HEK293 (cell line): ENCODE results near the gene FRAS1.

Experiments used
- CTCF ChIA-PET: fragments of 350-600 bp; formaldehyde crosslinking; extraction: SDS; loops from one replicate; lab custom pipeline; 2021; ENCODE audit warnings: antibody characterized with exemption; lab: Yijun Ruan, JAX
- POLR2A ChIA-PET: fragments of 300-600 bp; formaldehyde crosslinking; extraction: SDS; loops from one replicate; lab custom pipeline; 2020; ENCODE audit warnings: antibody characterized with exemption, inconsistent platforms; lab: Yijun Ruan, JAX
- H3K27ac ChIP-seq: fragments of 200-500 bp; sonication (Bioruptor generic); 2 replicates; pipeline ENCODE4 v1.5.1; 2014; ENCODE audit warnings: low read depth, low read length, control low read depth, inconsistent platforms; ENCODE audit errors: extremely low read depth
- H3K36me3 ChIP-seq, 2 experiments: fragments of 200-500 bp in 1 of 2; sonication (Bioruptor generic) in 1 of 2; 1 replicate in 1 of 2; 2 replicates in 1 of 2; pipeline ENCODE4 v1.5.1; 2014 to 2017; ENCODE audit warnings: inconsistent platforms in 2 of 2, low read length in 2 of 2; ENCODE audit not compliant: control insufficient read depth in 2 of 2, insufficient read depth in 1 of 2
- H3K4me1 ChIP-seq: fragments of 200-500 bp; sonication (Bioruptor generic); 2 replicates; pipeline ENCODE4 v1.5.1; 2014; ENCODE audit warnings: mild to moderate bottlenecking, low read length, inconsistent platforms; ENCODE audit not compliant: control insufficient read depth, insufficient read depth
- H3K4me3 ChIP-seq: 2 replicates; pipeline ENCODE4 v1.5.1; 2011; ENCODE audit warnings: low read depth, mild to moderate bottlenecking, control low read depth, low read length, moderate library complexity
- H3K9me3 ChIP-seq: fragments of 200-500 bp; sonication (Bioruptor generic); 2 replicates; pipeline ENCODE4 v1.5.1; 2014; ENCODE audit warnings: low read depth, low read length, inconsistent platforms; ENCODE audit not compliant: control insufficient read depth, insufficient read depth
- CTCF ChIP-seq: fragments of 450-650 bp; formaldehyde crosslinking; IDR thresholded peaks from 2 replicates; pipeline ENCODE4 v1.5.1; 2016; ENCODE audit warnings: missing biosample characterization, missing genetic modification characterization
- GLI2 ChIP-seq: fragments of 450-650 bp; formaldehyde crosslinking; IDR thresholded peaks from 2 replicates; pipeline ENCODE4; 2017; ENCODE audit warnings: missing biosample characterization, missing genetic modification characterization, low read depth, borderline replicate concordance
- INSM2 ChIP-seq: fragments of 450-650 bp; formaldehyde crosslinking; IDR thresholded peaks from 2 replicates; pipeline ENCODE4 v1.5.1; 2016; ENCODE audit warnings: missing biosample characterization, missing genetic modification characterization
- OSR2 ChIP-seq: fragments of 450-650 bp; formaldehyde crosslinking; IDR thresholded peaks from 2 replicates; pipeline ENCODE4 v1.5.1; 2016; ENCODE audit warnings: missing biosample characterization, missing genetic modification characterization
- ZBTB17 ChIP-seq: fragments of 450-650 bp; formaldehyde crosslinking; IDR thresholded peaks from 2 replicates; pipeline ENCODE4 v1.5.1; 2016; ENCODE audit warnings: missing biosample characterization, missing genetic modification characterization
- ZBTB8A ChIP-seq: fragments of 450-650 bp; formaldehyde crosslinking; IDR thresholded peaks from 2 replicates; pipeline ENCODE4 v1.5.1; 2016; ENCODE audit warnings: missing biosample characterization, missing genetic modification characterization
- ZFP41 ChIP-seq: fragments of 450-650 bp; formaldehyde crosslinking; IDR thresholded peaks from 2 replicates; pipeline ENCODE4 v1.5.1; 2016; ENCODE audit warnings: missing biosample characterization, missing genetic modification characterization, borderline replicate concordance
- ZFP69B ChIP-seq: fragments of 450-650 bp; formaldehyde crosslinking; IDR thresholded peaks from 2 replicates; pipeline ENCODE4 v1.5.1; 2016; ENCODE audit warnings: missing biosample characterization, missing genetic modification characterization
- ZNF112 ChIP-seq: fragments of 450-650 bp; formaldehyde crosslinking; IDR thresholded peaks from 2 replicates; pipeline ENCODE4 v1.5.0; 2017; ENCODE audit warnings: missing biosample characterization, missing genetic modification characterization
- ZNF132 ChIP-seq: fragments of 450-650 bp; formaldehyde crosslinking; IDR thresholded peaks from 2 replicates; pipeline ENCODE4 v1.5.1; 2017; ENCODE audit warnings: missing biosample characterization, missing genetic modification characterization, borderline replicate concordance
- ZNF133 ChIP-seq: fragments of 450-650 bp; formaldehyde crosslinking; IDR thresholded peaks from 2 replicates; pipeline ENCODE4 v1.5.1; 2016; ENCODE audit warnings: missing biosample characterization, missing genetic modification characterization
- ZNF138 ChIP-seq: fragments of 450-650 bp; formaldehyde crosslinking; IDR thresholded peaks from 2 replicates; pipeline ENCODE4 v1.5.1; 2016; ENCODE audit warnings: missing biosample characterization, missing genetic modification characterization, borderline replicate concordance
- ZNF18 ChIP-seq: fragments of 450-650 bp; formaldehyde crosslinking; IDR thresholded peaks from 2 replicates; pipeline ENCODE4 v1.5.1; 2016; ENCODE audit warnings: missing biosample characterization, missing genetic modification characterization
- ZNF211 ChIP-seq: fragments of 450-650 bp; formaldehyde crosslinking; IDR thresholded peaks from 2 replicates; pipeline ENCODE4 v1.5.1; 2016; ENCODE audit warnings: low read depth, missing biosample characterization, missing genetic modification characterization
- ZNF223 ChIP-seq: fragments of 450-650 bp; formaldehyde crosslinking; IDR thresholded peaks from 2 replicates; pipeline ENCODE4 v1.5.1; 2016; ENCODE audit warnings: missing biosample characterization, missing genetic modification characterization
- ZNF239 ChIP-seq: fragments of 450-650 bp; formaldehyde crosslinking; IDR thresholded peaks from 2 replicates; pipeline ENCODE4 v1.5.1; 2016; ENCODE audit warnings: missing biosample characterization, missing genetic modification characterization
- ZNF394 ChIP-seq: fragments of 450-650 bp; formaldehyde crosslinking; IDR thresholded peaks from 2 replicates; pipeline ENCODE4 v1.5.1; 2016; ENCODE audit warnings: missing biosample characterization, missing genetic modification characterization, mild to moderate bottlenecking, moderate library complexity, borderline replicate concordance
- ZNF48 ChIP-seq: fragments of 450-650 bp; formaldehyde crosslinking; IDR thresholded peaks from 2 replicates; pipeline ENCODE4 v1.5.1; 2016; ENCODE audit warnings: missing biosample characterization, missing genetic modification characterization
- ZNF529 ChIP-seq: fragments of 450-650 bp; formaldehyde crosslinking; IDR thresholded peaks from 2 replicates; pipeline ENCODE4 v1.5.1; 2017; ENCODE audit warnings: missing genetic modification characterization, missing biosample characterization; ENCODE audit not compliant: insufficient replicate concordance
- ZNF530 ChIP-seq: fragments of 450-650 bp; formaldehyde crosslinking; IDR thresholded peaks from 2 replicates; pipeline ENCODE4 v1.5.1; 2016; ENCODE audit warnings: low read depth, missing biosample characterization, missing genetic modification characterization
- ZNF548 ChIP-seq: fragments of 450-650 bp; formaldehyde crosslinking; IDR thresholded peaks from 2 replicates; pipeline ENCODE4 v1.5.1; 2016; ENCODE audit warnings: missing biosample characterization, missing genetic modification characterization
- ZNF555 ChIP-seq: fragments of 450-650 bp; formaldehyde crosslinking; conservative IDR thresholded peaks from 2 replicates; pipeline ENCODE4 v1.5.1; 2017; ENCODE audit warnings: missing biosample characterization, mild to moderate bottlenecking, missing genetic modification characterization, inconsistent platforms
- ZNF571 ChIP-seq: fragments of 450-650 bp; formaldehyde crosslinking; IDR thresholded peaks from 2 replicates; pipeline ENCODE4 v1.5.0; 2017; ENCODE audit warnings: missing biosample characterization, missing genetic modification characterization
- ZNF580 ChIP-seq: fragments of 450-650 bp; formaldehyde crosslinking; IDR thresholded peaks from 2 replicates; pipeline ENCODE4 v1.5.1; 2016; ENCODE audit warnings: missing biosample characterization, missing genetic modification characterization
- ZNF600 ChIP-seq: fragments of 450-650 bp; formaldehyde crosslinking; IDR thresholded peaks from 2 replicates; pipeline ENCODE4 v1.5.1; 2016; ENCODE audit warnings: missing biosample characterization, missing genetic modification characterization
- ZNF626 ChIP-seq: fragments of 450-650 bp; sonication (Bioruptor Pico); formaldehyde crosslinking; IDR thresholded peaks from 2 replicates; pipeline ENCODE4 v1.5.1; 2018; ENCODE audit warnings: missing biosample characterization, missing genetic modification characterization, inconsistent platforms
- ZNF791 ChIP-seq: fragments of 450-650 bp; formaldehyde crosslinking; IDR thresholded peaks from 2 replicates; pipeline ENCODE4 v1.5.1; 2016; ENCODE audit warnings: missing biosample characterization, missing genetic modification characterization

The FRAS1 gene

DNA sequence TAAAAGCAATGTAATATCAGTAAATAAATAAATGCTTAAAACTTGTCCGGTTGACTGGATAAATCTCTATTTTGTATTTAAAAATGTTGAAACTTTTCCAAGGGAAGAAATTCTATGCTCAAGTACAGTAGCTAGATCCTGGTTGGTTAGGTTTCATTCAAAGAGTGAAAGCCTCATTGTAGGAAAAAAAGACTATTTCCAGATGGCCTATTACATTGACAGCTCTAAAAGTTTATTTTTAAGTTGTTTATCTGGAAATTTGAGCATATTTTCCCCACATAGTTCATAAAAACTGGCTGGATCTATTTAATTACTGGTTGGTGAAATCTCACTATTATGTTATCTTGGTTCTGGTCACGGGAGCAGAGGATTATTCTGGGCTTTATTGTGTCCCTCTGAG is 38.0 kb downstream of the FRAS1 start (continued):
- TF ChIP-seq ZNF239 (tag by site-specific recombination): no peak
- no peak for TF ChIP-seq ZNF132 (tag by site-specific recombination)
- no peak for TF ChIP-seq GLI2 (tag by site-specific recombination)
- TF ChIP-seq ZNF600 (tag by site-specific recombination): no peak
- no peak for TF ChIP-seq ZNF211
- TF ChIP-seq, all 188 proteins: peak for 0

GRCh38 chr4:78099058-78099457 is 41.9 kb downstream of the FRAS1 start:
- Histone ChIP-seq H3K4me3 (no peak overlapping the region), H3K27ac (no peak overlapping the region), H3K36me3 (no peaks in the 10 kb centered on the region), H3K4me1 (no peaks in the 10 kb centered on the region), H3K9me3 (no peaks in the 10 kb centered on the region)
- no peak for TF ChIP-seq ZNF626
- no peak for TF ChIP-seq INSM2 (tag by site-specific recombination)
- no peak for TF ChIP-seq ZNF530 (tag by site-specific recombination)
- TF ChIP-seq ZNF791 (tag by site-specific recombination): no peak
- TF ChIP-seq ZNF138 (tag by site-specific recombination): no peak
- TF ChIP-seq ZNF112 (tag by site-specific recombination): no peak
- no peak for TF ChIP-seq ZBTB8A (tag by site-specific recombination)
- TF ChIP-seq CTCF (tag by site-specific recombination): no peak
- TF ChIP-seq ZNF571 (tag by site-specific recombination): no peak
- no peak for TF ChIP-seq ZBTB17 (tag by site-specific recombination)
- TF ChIP-seq ZNF580 (tag by site-specific recombination): no peak
- TF ChIP-seq ZNF223 (tag by site-specific recombination): no peak
- CTCF ChIA-PET: no interaction called here
- POLR2A ChIA-PET: no interaction called here

DNA sequence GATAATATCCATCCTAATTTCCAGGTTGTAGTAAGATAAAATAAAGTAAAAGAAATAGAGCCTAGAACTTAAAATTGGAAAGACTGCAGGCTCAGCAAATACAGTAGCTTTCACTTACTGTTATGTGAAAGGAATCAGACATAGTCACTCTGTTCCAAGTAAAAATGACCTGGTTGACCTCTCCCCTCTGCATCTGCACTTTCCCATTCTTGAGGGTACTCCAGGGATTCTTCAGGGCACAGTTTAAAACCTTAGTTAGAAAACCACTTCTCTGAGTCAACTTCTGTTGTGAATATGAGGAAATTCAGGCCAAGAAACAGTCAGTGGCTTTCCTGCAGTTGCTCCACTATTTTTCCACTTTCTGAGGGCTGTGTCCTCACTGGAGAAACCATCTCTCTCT is 42.9 kb downstream of the FRAS1 start:
- ChIA-PET CTCF (no interaction called here), POLR2A (no interaction called here)
- Histone ChIP-seq H3K9me3 (no peaks in the 10 kb centered on the region), H3K36me3 (no peaks in the 10 kb centered on the region), H3K4me1 (no peaks in the 10 kb centered on the region), H3K27ac (no peak overlapping the region), H3K4me3 (no peak overlapping the region)
- no peak for TF ChIP-seq ZNF133 (tag by site-specific recombination)

DNA sequence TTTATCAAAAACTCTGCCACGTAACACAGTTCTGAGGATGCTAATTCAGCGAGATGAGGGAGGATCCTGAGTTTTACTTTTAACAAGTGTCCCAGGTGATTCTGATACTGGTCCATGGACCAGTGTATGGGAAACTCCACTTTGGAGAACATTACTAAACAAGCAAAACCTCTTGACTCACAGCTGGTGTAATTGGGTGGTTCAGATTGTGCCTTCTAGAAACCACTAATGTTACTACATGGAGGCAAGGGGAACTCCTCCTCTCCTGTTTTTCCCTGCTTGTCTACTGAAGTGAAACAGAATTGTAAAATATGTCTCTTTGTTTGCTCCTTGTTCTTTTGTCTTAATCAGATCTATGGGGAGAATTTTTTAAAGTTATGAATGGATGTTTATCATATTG is 62.6 kb downstream of the FRAS1 start:
- Histone ChIP-seq H3K36me3 (no peaks in the 10 kb centered on the region), H3K9me3 (no peaks in the 10 kb centered on the region), H3K27ac (no peak overlapping the region), H3K4me3 (no peak overlapping the region), H3K4me1 (no peaks in the 10 kb centered on the region)
- POLR2A ChIA-PET: no interaction called here
- CTCF ChIA-PET: interaction anchor here (1.3 kb wide), 1 partner anchor 60 kb away, joined by 3 read pairs; no protein-coding TSS in a partner anchor
- TF ChIP-seq ZNF394 (tag by site-specific recombination) (no peak), ZNF548 (tag by site-specific recombination) (no peak), ZNF530 (tag by site-specific recombination) (no peak), ZNF529 (tag by site-specific recombination) (no peak), ZFP69B (no peak), ZNF18 (tag by site-specific recombination) (no peak), ZNF555 (no peak), ZFP41 (no peak), ZNF48 (tag by site-specific recombination) (no peak), OSR2 (tag by site-specific recombination) (no peak)
